Liver (tissue), 9 donors: Measurements from ENCODE around the gene TUSC2. TPM values are rescaled to one million over a fixed set of nuclear protein-coding genes. Genes with fewer than 3 reads are reported as not detected.

Experiments
- DNase-seq: peaks from one replicate; pipeline ENCODE4 v3.0.0-alpha.2; 2017; ENCODE audit warnings: low spot score
- H3K27ac ChIP-seq, 2 donors: one replicate each; pipeline ENCODE4 v1.7.0; 2013; ENCODE audit warnings: inconsistent platforms in 2 of 2, low read length in 2 of 2, control low read depth in 1 of 2, low read depth in 1 of 2, mild to moderate bottlenecking in 1 of 2
- H3K27me3 ChIP-seq, 4 donors: one replicate each; pipeline versions ENCODE4 v1.6.1 to v1.7.0; 2013; ENCODE audit warnings: low read length in 3 of 4, inconsistent platforms in 1 of 4, mild to moderate bottlenecking in 1 of 4, moderate library complexity in 1 of 4; ENCODE audit not compliant: control insufficient read depth in 4 of 4, insufficient read depth in 4 of 4
- H3K36me3 ChIP-seq, 4 donors: one replicate each; pipeline versions ENCODE4 v1.6.1 to v1.7.0; 2013; ENCODE audit warnings: low read length in 3 of 4, mild to moderate bottlenecking in 3 of 4, low read depth in 1 of 4, moderate library complexity in 1 of 4; ENCODE audit not compliant: control insufficient read depth in 4 of 4, insufficient read depth in 3 of 4
- H3K4me1 ChIP-seq, 4 donors: one replicate each; pipeline versions ENCODE4 v1.6.1 to v1.7.0; 2013; ENCODE audit warnings: low read length in 3 of 4, mild to moderate bottlenecking in 3 of 4, moderate library complexity in 1 of 4; ENCODE audit not compliant: control insufficient read depth in 4 of 4, insufficient read depth in 4 of 4
- H3K4me3 ChIP-seq, 3 donors: one replicate each; pipeline versions ENCODE4 v1.6.1 to v1.7.0; 2013; ENCODE audit warnings: low read length in 3 of 3, control low read depth in 1 of 3, low read depth in 1 of 3, mild to moderate bottlenecking in 1 of 3
- H3K9ac ChIP-seq, 2 donors: one replicate each; pipeline ENCODE4 v1.7.0; 2013; ENCODE audit warnings: low read length in 2 of 2, mild to moderate bottlenecking in 2 of 2, moderate library complexity in 2 of 2, control low read depth in 1 of 2, low read depth in 1 of 2
- H3K9me3 ChIP-seq, 4 donors: one replicate each; pipeline versions ENCODE4 v1.6.1 to v1.7.0; 2013; ENCODE audit warnings: low read length in 3 of 4; ENCODE audit not compliant: control insufficient read depth in 4 of 4
- ATF3 ChIP-seq: IDR thresholded peaks from 2 replicates; pipeline ENCODE4 v1.6.1; 2016; ENCODE audit warnings: antibody characterized with exemption
- EGR1 ChIP-seq, 2 donors: IDR thresholded peaks; 2 replicates each; pipeline ENCODE4 v1.6.1; 2016 to 2018; ENCODE audit warnings: antibody characterized with exemption in 2 of 2, low read depth in 2 of 2
- FOXA1 ChIP-seq: IDR thresholded peaks from 2 replicates; pipeline ENCODE4 v1.6.1; 2016; ENCODE audit warnings: antibody characterized with exemption
- GABPA ChIP-seq, 2 donors: IDR thresholded peaks in 1 of 2; conservative IDR thresholded peaks in 1 of 2; 2 replicates each; pipeline ENCODE4 v1.6.1; 2016; ENCODE audit warnings: antibody characterized with exemption in 2 of 2, mild to moderate bottlenecking in 1 of 2, moderate library complexity in 1 of 2
- HNF4A ChIP-seq, 2 donors: conservative IDR thresholded peaks; 2 replicates each; pipeline ENCODE4 v1.6.1; 2016; ENCODE audit warnings: antibody characterized with exemption in 2 of 2, mild to moderate bottlenecking in 2 of 2
- HNF4G ChIP-seq: IDR thresholded peaks from 2 replicates; pipeline ENCODE4 v1.6.1; 2016; ENCODE audit warnings: antibody characterized with exemption
- JUND ChIP-seq, 2 donors: IDR thresholded peaks; 2 replicates each; pipeline ENCODE4 v1.6.1; 2016; ENCODE audit warnings: antibody characterized with exemption in 2 of 2
- NR2F2 ChIP-seq: IDR thresholded peaks from 2 replicates; pipeline ENCODE4 v1.6.1; 2016; ENCODE audit warnings: antibody characterized with exemption
- RAD21 ChIP-seq, 2 donors: IDR thresholded peaks; 2 replicates each; pipeline ENCODE4 v1.6.1; 2016; ENCODE audit warnings: antibody characterized with exemption in 2 of 2, mild to moderate bottlenecking in 2 of 2
- REST ChIP-seq: IDR thresholded peaks from 2 replicates; pipeline ENCODE4 v1.6.1; 2016; ENCODE audit warnings: antibody characterized with exemption, mild to moderate bottlenecking
- SP1 ChIP-seq: IDR thresholded peaks from 2 replicates; pipeline ENCODE4 v1.6.1; 2018; ENCODE audit warnings: antibody characterized with exemption, mild to moderate bottlenecking
- TAF1 ChIP-seq: conservative IDR thresholded peaks from 2 replicates; pipeline ENCODE4 v1.6.1; 2016; ENCODE audit warnings: antibody characterized with exemption, mild to moderate bottlenecking
- YY1 ChIP-seq: IDR thresholded peaks from 2 replicates; pipeline ENCODE4 v1.6.1; 2016; ENCODE audit warnings: antibody characterized with exemption, mild to moderate bottlenecking
- ZBTB33 ChIP-seq: IDR thresholded peaks from 2 replicates; pipeline ENCODE4 v1.6.1; 2016; ENCODE audit warnings: antibody characterized with exemption
- WGBS: extraction: QIAGEN DNeasy Blood & Tissue Kit; methylation state at CpG from one replicate; pipeline ENCODE4 v1.1.7; 2013; 5-methylcytosine and 5-hydroxymethylcytosine counted together
- polyA plus RNA-seq, 2 donors: library from polyadenylated mRNA; stranded (reverse) in 1 of 2; unstranded in 1 of 2; fragments of 200-250 nt in 1 of 2; fragments of >200 nt in 1 of 2; fragmentation: Nextera tagmentation in 1 of 2; extraction: Ambion mirVana in 1 of 2; gene quantifications; one replicate each; pipeline versions ENCODE4 v1.2.1 to v1.2.3, GENCODE V29; 2013 to 2015
- total RNA-seq, 2 donors: library from RNA; depleted of rRNA; stranded (reverse); fragments of >200 nt; gene quantifications; one replicate each; pipeline ENCODE4 v1.2.3, GENCODE V29; 2014
- donor health status: healthy.
- donor health status: healthy.
- donor health status: healthy.
- donor health status: healthy.
- donor health status: healthy.

The TUSC2 gene
- total and polyA plus RNA-seq, 4 donors, result 12.7 to 37.7 (median 21.7) TPM

GRCh38 chr3:50334339-50335075 lies 6.5 kb upstream of the TUSC2 start:
- H3K4me3 ChIP-seq, result no peak overlapping the region
- peaks cover 6 to 39% (median 20%) of the 10 kb centered on the region in 4 donors for H3K4me1 ChIP-seq
- TF ChIP-seq SP1, result no peak
- TF ChIP-seq GABPA (IDR thresholded peaks at IDR 0.05 in 1 of 2, conservative IDR thresholded peaks at IDR 0.05 in 1 of 2), result no peak
- no peak for TF ChIP-seq EGR1 (IDR thresholded peaks at IDR 0.05; ENCODE audit: low read depth in 2 of 2)
- TF ChIP-seq RAD21 (IDR thresholded peaks at IDR 0.05), result no peak
- no peak for TF ChIP-seq ATF3
- TF ChIP-seq YY1, result no peak
- TF ChIP-seq ZBTB33, result no peak
- no peak for TF ChIP-seq REST
- no peak for TF ChIP-seq TAF1
- TF ChIP-seq HNF4G, result no peak
- TF ChIP-seq HNF4A (conservative IDR thresholded peaks at IDR 0.05), result no peak
- no peak for DNase-seq
- peak overlapping the region in 1 of 2 donors; percentile 24 for H3K9ac ChIP-seq
- no peaks in the 10 kb centered on the region for H3K9me3 ChIP-seq
- 67% methylated on average over 5 of the region's 5 CpGs for whole genome bisulfite sequencing
- peaks cover 4 to 27% (median 16%) of the 10 kb centered on the region in 4 donors for H3K36me3 ChIP-seq
- H3K27ac ChIP-seq, result peak overlapping the region; percentile 40 to 56
- H3K27me3 ChIP-seq, result no peaks in the 10 kb centered on the region

GRCh38 chr3:50333744-50334328 lies 5.8 kb upstream of the TUSC2 start:
- no peaks in the 10 kb centered on the region for H3K9me3 ChIP-seq
- H3K27ac ChIP-seq, result peak overlapping the region; percentile 40 to 56
- TF ChIP-seq NR2F2 (peak; percentile 65), JUND (IDR thresholded peaks at IDR 0.05) (peak in 1 of 2 donors; percentile 52), SP1 (peak; percentile 46), FOXA1 (no peak)
- WGBS, result 77% methylated on average over 12 of the region's 12 CpGs
- peaks cover 6 to 40% (median 22%) of the 10 kb centered on the region in 4 donors for H3K4me1 ChIP-seq
- peaks cover 4 to 30% (median 16%) of the 10 kb centered on the region in 4 donors for H3K36me3 ChIP-seq
- no peak for DNase-seq
- no peaks in the 10 kb centered on the region for H3K27me3 ChIP-seq
- no peak overlapping the region for H3K4me3 ChIP-seq
- peak overlapping the region in 1 of 2 donors; percentile 24 for H3K9ac ChIP-seq
